Vagina (tissue), 2 donors: ENCODE data around the gene SCAPER. TPM values are rescaled to one million over a fixed set of nuclear protein-coding genes. Genes with fewer than 3 reads are reported as not detected.

Experiments
- DNase-seq, 2 donors: peaks; one replicate each; pipeline ENCODE4 v3.0.0-alpha.2; 2017; ENCODE audit errors: extremely low spot score in 2 of 2
- H3K27ac ChIP-seq: fragments of 200-600 bp; sonication (generic); one replicate; pipeline ENCODE4 v1.5.1; 2019
- H3K27me3 ChIP-seq: fragments of 200-600 bp; sonication (generic); one replicate; pipeline ENCODE4 v1.5.1; 2019
- H3K36me3 ChIP-seq, 2 donors: fragments of 200-600 bp; sonication (generic); one replicate each; pipeline ENCODE4 v1.5.1; 2017 to 2019
- H3K4me1 ChIP-seq: fragments of 200-600 bp; sonication (generic); one replicate; pipeline ENCODE4 v1.5.1; 2019
- H3K4me3 ChIP-seq, 2 donors: fragments of 200-600 bp; sonication (generic); 1 replicate in 1 of 2; 2 replicates in 1 of 2; pipeline ENCODE4 v1.5.1; 2016 to 2019
- H3K9me3 ChIP-seq: fragments of 200-600 bp; sonication (generic); one replicate; pipeline ENCODE4 v1.5.1; 2019
- CTCF ChIP-seq, 3 experiments: fragments of 450-650 bp in 2 of 3; fragments of 200-600 bp in 1 of 3; sonication (generic) in 1 of 3; IDR thresholded peaks; one replicate each; pipeline ENCODE4 v1.5.1; 2017 to 2019; ENCODE audit warnings: antibody characterized with exemption in 3 of 3, mild to moderate bottlenecking in 2 of 3, moderate library complexity in 2 of 3
- POLR2A ChIP-seq, 2 donors: fragments of 450-650 bp; IDR thresholded peaks; one replicate each; pipeline ENCODE4 v1.6.1; 2017; ENCODE audit warnings: antibody characterized with exemption in 2 of 2, mild to moderate bottlenecking in 2 of 2, moderate library complexity in 2 of 2
- POLR2AphosphoS5 ChIP-seq, 2 donors: sonication (generic); formaldehyde crosslinking; IDR thresholded peaks; one replicate each; pipeline ENCODE4 v1.9.0; 2017; ENCODE audit warnings: antibody characterized with exemption in 2 of 2, mild to moderate bottlenecking in 2 of 2, low read depth in 1 of 2; ENCODE audit not compliant: insufficient read depth in 1 of 2
- intact Hi-C: fragments of 100-400 bp; cut with DNase I; formaldehyde crosslinking; loops from one replicate; pipeline ENCODE4 v1.15.1; 2023
- total RNA-seq: library from RNA; depleted of rRNA; stranded (reverse); fragments of >200 nt; gene quantifications from one replicate; pipeline ENCODE4 v1.2.3, GENCODE V29; 2016

The SCAPER gene
- total RNA-seq, 1 donor from 2014 or later, result 51.3 TPM

- Histone ChIP-seq H3K9me3 (no peaks in the 10 kb centered on the region), H3K27me3 (peaks cover 9% of the 10 kb centered on the region), H3K36me3 (no peaks in the 10 kb centered on the region), H3K27ac (peak overlapping the region; percentile 59), H3K4me1 (peaks cover 57% of the 10 kb centered on the region), H3K4me3 (peak overlapping the region; percentile 32 to 42)
- DNase-seq, result peak in 1 of 2 donors; percentile 80
- TF ChIP-seq CTCF (IDR thresholded peaks at IDR 0.05) (no peak), POLR2AphosphoS5 (IDR thresholded peaks at IDR 0.05; ENCODE audit: insufficient read depth in 1 of 2, low read depth in 1 of 2) (no peak), POLR2A (IDR thresholded peaks at IDR 0.05) (no peak)
- intact Hi-C loops, result loop anchor here (10.0 kb wide), 1 partner anchor 144 kb away; no protein-coding TSS in a partner anchor
These were observed 566.4 kb downstream of the SCAPER start for GRCh38 chr15:76338486-76339304.

- no peaks in the 10 kb centered on the region for H3K9me3 ChIP-seq
- H3K36me3 ChIP-seq, result no peaks in the 10 kb centered on the region
- H3K27ac ChIP-seq, result peak overlapping the region; percentile 59
- peaks cover 57% of the 10 kb centered on the region for H3K4me1 ChIP-seq
- peak overlapping the region; percentile 32 to 42 for H3K4me3 ChIP-seq
- peaks cover 9% of the 10 kb centered on the region for H3K27me3 ChIP-seq
- peak; percentile 83 to 91 for DNase-seq
- intact Hi-C loops, result loop anchor here (10.0 kb wide), 1 partner anchor 143 kb away; no protein-coding TSS in a partner anchor
- TF ChIP-seq POLR2AphosphoS5 (IDR thresholded peaks at IDR 0.05; ENCODE audit: insufficient read depth in 1 of 2, low read depth in 1 of 2) (peak in 1 of 2 donors; percentile 17), POLR2A (IDR thresholded peaks at IDR 0.05) (no peak), CTCF (IDR thresholded peaks at IDR 0.05) (no peak)
These were observed 567.2 kb downstream of the SCAPER start for GRCh38 chr15:76337696-76338485.

GRCh38 chr15:76337059-76337695, 568.0 kb downstream of the SCAPER start:
- DNase-seq, result peak in 1 of 2 donors; percentile 42
- TF ChIP-seq POLR2AphosphoS5 (IDR thresholded peaks at IDR 0.05; ENCODE audit: insufficient read depth in 1 of 2, low read depth in 1 of 2) (no peak), POLR2A (IDR thresholded peaks at IDR 0.05) (no peak), CTCF (IDR thresholded peaks at IDR 0.05) (no peak)
- peaks cover 9% of the 10 kb centered on the region for H3K27me3 ChIP-seq
- H3K36me3 ChIP-seq, result no peaks in the 10 kb centered on the region
- H3K4me1 ChIP-seq, result peaks cover 55% of the 10 kb centered on the region
- H3K4me3 ChIP-seq, result peak overlapping the region; percentile 32 to 42
- peak overlapping the region; percentile 59 for H3K27ac ChIP-seq
- intact Hi-C loops, result loop anchor here (10.0 kb wide), 1 partner anchor 142 kb away; no protein-coding TSS in a partner anchor
- no peaks in the 10 kb centered on the region for H3K9me3 ChIP-seq

- intact Hi-C loops, result loop anchor here (10.0 kb wide), 1 partner anchor 142 kb away; no protein-coding TSS in a partner anchor
- Histone ChIP-seq H3K27ac (peak within 1 kb of the TSS; percentile 63), H3K27me3 (peaks cover 9% of the 10 kb centered on the region), H3K4me3 (peak within 1 kb of the TSS; percentile 32 to 42), H3K4me1 (peaks cover 48% of the 10 kb centered on the region), H3K36me3 (no peaks in the 10 kb centered on the region), H3K9me3 (no peaks in the 10 kb centered on the region)
- TF ChIP-seq POLR2AphosphoS5 (IDR thresholded peaks at IDR 0.05; ENCODE audit: insufficient read depth in 1 of 2, low read depth in 1 of 2) (peak in 1 of 2 donors; percentile 51), CTCF (IDR thresholded peaks at IDR 0.05) (no peak), POLR2A (IDR thresholded peaks at IDR 0.05) (peak in 1 of 2 donors; percentile 47)
- DNase-seq, result peak in 1 of 2 donors; percentile 92
These were observed 568.7 kb downstream of the SCAPER start, which contains the start of gene ISL2 for GRCh38 chr15:76336254-76337058. ISL2 (plus strand) TSS chr15:76336773; CDS start chr15:76336884, 111 bp downstream.
